ENCODE results near the gene SELENOF.

GRCh38 chr1:86942743-86943142 lies 28.8 kb upstream of the SELENOF start:
- TF ChIP-seq, protein P1, sequence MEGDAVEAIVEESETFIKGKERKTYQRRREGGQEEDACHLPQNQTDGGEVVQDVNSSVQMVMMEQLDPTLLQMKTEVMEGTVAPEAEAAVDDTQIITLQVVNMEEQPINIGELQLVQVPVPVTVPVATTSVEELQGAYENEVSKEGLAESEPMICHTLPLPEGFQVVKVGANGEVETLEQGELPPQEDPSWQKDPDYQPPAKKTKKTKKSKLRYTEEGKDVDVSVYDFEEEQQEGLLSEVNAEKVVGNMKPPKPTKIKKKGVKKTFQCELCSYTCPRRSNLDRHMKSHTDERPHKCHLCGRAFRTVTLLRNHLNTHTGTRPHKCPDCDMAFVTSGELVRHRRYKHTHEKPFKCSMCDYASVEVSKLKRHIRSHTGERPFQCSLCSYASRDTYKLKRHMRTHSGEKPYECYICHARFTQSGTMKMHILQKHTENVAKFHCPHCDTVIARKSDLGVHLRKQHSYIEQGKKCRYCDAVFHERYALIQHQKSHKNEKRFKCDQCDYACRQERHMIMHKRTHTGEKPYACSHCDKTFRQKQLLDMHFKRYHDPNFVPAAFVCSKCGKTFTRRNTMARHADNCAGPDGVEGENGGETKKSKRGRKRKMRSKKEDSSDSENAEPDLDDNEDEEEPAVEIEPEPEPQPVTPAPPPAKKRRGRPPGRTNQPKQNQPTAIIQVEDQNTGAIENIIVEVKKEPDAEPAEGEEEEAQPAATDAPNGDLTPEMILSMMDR (IDR thresholded peaks at IDR 0.05), result no peak
- TF ChIP-seq POLR2A (IDR thresholded peaks at IDR 0.05) (no peak), POLR2AphosphoS5 (IDR thresholded peaks at IDR 0.05) (no peak), EP300 (IDR thresholded peaks at IDR 0.05) (no peak)
